ENCODE measurements around the gene NSFL1C. TPM values are rescaled to one million over a fixed set of nuclear protein-coding genes. Genes with fewer than 3 reads are reported as not detected.

NSFL1C gene
- total RNA-seq, 1 donor from 2014 or later = 83.9 TPM

DNA sequence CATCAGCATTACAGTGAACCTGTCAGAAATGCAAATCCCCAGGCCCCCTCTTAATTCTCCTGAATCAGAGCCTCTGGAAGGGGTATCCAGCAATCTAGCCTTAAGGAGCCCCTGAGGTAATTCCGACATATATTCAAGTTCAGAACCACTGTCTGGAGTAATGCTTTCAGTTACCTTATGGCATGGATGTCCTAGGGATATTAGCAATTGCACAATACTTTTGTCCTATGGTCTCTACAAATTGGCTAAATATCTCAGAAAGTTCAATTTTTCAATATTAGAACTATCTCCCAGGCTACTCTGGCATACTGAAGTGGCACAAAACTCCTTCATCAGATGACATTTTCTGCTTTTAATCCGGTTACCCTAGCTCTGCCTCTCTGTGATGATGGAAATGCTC is 6.4 kb downstream of the NSFL1C start:
- no peak for DNase-seq (ENCODE audit: low spot score)

DNA sequence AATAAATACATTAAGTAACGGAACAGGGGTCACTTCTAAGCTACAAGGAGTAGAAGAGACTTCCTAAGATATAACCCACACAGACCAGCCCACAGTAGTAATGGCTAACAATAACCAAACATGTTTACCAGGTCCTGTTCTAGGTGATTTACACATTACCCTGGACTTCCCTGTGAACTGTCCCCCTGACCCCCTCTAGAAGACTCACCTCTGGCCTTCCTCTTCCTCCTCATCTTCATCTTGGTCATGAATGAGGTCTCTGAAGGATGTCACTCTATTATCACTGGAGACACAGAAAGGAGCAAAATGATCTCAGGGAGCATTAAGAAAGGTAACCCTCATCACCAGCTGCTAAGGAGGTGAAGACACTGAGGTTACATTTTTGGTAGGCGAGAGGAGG is 8.7 kb downstream of the NSFL1C start:
- no peak for DNase-seq (ENCODE audit: low spot score)

DNA sequence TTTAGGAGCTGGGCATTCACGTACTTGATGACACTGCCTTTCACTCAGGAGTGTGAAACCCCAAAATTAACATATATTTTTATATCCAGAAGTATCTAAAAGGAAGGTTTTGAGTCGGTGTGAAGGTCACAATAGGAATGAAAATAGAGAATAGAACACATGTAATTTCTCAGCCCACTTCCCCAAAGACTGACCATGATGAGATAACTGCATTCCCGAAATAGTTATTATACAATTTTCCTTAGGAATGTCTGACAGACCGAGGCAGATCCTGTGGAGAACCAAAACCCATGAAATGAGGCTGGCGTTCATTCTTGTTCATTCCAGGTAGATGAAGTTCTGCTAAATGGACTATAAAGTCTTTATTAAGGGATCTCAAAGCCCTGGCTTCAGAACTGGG is 10.3 kb downstream of the NSFL1C start:
- DNase-seq (ENCODE audit: low spot score) = no peak

DNA sequence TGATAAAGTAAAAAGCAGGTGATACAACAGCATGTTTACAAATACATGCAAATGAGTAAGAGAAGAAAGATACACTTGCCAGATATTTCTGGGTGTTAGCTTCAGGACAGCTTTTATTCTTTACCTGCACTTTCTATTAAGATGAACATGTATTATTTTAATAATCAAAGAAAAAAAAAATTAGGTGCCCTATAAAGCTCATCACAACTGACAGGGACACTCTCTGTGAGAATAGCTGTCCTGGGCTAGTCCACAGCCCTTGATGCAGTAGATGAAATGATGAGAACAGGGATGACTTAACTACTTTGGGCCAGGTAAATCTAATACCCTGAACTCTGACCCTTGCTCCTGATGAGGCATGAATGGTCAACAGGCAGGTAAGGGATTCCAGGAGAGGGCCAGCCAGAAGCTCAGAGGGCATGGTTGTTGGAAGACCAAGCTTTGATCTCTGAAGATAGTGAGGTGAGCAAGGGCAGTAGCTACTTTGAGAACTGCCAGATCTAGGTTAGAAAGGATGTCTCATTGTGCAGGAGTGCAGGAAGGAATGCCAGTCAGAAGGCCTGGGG is 15.6 kb downstream of the NSFL1C start:
- DNase-seq (ENCODE audit: low spot score) = no peak

DNA sequence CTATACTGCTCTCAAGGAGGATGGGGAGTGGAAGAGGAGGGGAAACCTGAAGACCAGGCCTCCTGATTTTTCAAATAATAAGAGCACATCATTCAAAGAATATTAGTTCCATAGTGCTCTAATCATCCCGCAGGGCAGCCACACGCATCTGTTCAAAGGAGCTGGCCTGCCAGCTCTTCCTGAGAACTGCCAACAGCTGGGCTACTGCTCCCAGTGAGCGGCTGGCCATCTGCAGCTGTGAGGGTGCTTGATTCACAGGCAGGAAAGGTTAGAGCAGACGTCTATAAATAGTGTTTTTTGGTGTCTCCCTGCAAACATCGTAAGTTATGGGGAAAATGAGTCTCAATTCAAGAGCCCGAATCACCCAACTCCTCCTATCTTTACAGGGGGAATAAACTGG is 17.3 kb downstream of the NSFL1C start:
- no peak for DNase-seq (ENCODE audit: low spot score)

DNA sequence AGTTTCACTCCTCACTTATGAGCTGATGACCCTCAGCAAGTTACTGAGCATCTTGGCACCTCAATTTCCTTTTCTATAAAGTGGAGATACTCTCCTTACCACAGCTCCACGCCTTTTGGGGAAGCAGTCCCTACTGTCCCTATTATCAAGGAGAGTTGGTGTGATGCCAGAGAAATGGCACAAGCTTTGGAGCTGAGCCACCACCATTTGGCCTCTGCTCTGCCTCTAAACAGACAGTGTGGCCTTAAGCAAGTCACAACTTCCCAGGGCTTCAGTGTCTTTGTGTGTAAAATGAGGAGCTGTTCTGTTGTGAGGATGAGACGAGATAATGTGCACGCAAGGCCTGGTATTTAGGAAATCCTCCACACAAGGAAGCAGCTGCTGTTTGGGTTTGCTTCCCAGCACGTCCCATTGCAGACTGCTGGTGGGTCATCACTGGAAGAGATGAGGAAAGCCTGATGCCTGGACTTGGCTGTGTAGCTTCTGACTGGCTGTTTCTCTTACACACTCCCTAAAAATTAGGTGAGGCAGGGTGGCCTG is 18.5 kb downstream of the NSFL1C start:
- DNase-seq (ENCODE audit: low spot score) = no peak

DNA sequence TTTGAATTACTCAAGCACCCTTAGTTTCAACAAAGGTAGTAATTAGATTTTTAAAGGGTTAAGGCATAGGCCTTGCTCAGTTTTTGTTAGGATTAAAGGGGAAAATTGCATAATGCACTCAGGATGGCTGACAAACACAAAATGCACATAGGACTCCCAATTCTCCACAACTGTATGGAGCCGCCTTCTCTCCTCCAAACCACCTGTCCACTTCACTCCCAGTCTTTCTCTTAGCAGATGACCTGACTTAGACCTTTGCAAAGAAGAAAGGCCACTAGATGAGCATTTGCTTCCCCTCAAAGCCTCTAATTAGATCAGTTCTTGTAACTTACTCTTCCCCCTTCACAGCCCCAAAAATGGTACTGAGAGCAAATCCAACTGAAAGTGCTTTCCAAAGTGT is 20.1 kb downstream of the NSFL1C start:
- DNase-seq (ENCODE audit: low spot score) = no peak

DNA sequence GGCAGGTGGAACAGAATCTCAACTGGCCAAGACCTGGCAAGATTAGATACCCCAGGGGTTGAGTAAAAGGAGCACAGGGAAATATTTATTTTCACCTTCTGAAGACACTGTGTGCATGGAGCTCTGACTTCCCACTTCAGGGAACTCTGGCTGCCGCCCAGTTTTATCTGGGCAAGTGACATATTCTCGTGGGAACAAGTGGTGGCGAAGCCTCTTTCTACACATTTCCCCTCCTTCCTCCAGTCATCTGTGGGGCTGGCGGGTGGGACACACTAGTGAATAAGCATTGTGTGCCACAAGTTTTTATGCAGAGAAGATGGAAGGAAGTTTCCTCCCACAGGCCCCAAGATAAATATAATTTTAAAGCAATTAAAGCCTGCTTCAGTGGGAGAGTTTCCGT is 23.6 kb downstream of the NSFL1C start:
- DNase-seq (ENCODE audit: low spot score) = no peak

DNA sequence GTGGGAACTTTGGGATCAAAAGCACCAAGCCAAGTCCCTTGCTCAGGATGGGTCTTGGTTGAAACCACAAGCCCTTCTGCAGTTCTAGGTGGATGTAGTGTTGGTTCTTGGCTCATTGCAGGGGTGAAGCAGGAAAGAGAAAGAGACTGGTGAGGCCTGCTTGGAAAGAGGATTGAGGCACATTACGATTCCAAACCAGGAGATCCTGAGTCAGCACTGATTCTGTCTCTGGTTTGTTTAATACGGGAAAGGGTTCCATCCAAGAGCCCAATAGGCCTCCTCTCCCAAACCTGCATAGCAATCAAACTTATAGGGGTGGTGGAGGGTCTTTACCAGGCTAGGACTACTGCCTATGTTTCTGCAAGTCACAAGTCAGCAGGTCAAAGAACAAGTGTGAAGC is 24.3 kb downstream of the NSFL1C start:
- no peak for DNase-seq (ENCODE audit: low spot score)

DNA sequence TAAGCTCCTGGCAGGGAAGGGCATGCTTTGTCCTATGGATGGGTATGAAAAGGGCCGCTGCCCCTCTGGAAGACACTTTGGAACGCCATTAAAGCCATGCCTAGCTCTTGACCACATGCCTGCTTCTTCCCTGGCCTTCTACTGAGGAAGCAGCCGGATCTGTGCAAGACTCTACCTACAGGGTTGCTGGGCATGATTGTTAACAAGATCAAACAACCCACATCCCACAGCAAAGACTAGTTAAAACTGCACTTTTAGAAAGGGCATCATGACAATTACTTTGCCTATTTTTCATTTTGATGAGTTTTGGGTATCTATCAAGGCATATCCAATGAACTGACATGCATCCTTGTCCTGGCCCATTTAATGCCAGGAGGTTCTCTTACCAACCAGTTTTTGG is 25.5 kb downstream of the NSFL1C start:
- no peak for DNase-seq (ENCODE audit: low spot score)

DNA sequence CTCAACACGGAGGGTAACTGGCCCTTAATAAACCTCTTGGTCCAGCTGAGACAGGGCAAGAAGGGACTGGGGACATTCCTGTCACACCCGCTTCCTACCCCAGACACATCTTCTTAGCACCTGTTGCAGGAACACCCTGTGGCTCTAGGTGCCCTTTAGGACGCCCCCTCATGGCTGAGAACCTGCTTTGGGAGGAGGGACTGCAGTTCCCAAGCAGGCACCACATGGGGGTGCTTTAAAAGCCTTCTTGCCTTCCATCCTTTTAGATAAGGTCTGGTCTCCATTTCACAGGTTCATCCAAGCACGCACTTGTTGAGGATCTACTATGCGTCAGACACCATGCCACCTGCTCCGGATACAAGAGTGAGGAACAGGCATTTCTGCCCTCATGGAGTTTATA is 26.6 kb downstream of the NSFL1C start:
- no peak for DNase-seq (ENCODE audit: low spot score)

DNA sequence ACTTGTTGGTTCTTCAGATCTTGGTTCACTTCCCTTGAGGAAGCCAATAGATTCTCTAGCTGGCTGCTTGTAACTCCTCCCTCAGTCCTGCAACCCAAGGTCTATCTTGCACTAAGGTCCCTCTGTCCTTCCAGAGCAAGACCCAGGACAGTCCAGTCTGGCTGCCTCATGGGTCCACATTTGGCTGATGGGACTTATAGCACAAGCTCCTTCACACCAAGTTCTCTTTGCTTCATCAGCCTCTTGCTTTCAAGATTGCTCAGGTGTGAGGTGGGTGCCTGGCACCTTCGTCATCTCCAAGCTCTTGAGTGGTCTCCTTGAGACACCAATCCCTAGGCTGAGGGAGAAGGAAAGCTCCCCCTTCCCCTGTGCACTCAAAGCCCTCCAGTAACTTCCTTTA is 28.3 kb downstream of the NSFL1C start:
- no peak for DNase-seq (ENCODE audit: low spot score)

DNA sequence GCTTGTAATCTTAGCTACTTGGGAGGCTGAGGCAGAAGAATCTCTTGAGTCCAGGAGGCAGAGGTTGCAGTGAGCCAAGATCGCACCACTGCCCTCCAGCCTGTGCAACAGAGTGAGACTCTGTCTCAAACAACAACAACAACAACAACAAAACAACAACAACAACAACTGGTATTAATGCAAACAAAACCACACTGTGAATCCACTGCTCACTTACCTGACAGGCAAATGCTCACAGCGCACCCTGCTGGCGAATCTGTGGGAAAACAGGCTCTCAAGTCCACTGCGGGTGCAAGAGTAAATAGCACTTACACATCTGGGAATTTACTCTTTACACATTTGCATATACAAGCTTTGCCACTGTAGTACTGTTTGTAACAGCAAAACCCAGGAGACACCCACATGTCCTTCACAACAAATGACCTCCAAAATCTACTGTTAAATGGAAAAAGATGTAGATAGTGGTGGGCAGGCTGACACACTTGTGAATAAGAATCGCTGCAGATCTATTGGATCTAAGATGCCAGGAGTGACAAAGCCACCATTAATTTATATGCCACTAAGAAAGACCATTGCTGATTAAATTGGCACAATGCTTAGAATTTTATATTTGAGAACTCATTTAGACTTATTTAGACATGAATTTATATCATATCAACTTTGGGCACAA is 29.3 kb downstream of the NSFL1C start:
- peak; percentile 75 for DNase-seq (ENCODE audit: low spot score)

DNA sequence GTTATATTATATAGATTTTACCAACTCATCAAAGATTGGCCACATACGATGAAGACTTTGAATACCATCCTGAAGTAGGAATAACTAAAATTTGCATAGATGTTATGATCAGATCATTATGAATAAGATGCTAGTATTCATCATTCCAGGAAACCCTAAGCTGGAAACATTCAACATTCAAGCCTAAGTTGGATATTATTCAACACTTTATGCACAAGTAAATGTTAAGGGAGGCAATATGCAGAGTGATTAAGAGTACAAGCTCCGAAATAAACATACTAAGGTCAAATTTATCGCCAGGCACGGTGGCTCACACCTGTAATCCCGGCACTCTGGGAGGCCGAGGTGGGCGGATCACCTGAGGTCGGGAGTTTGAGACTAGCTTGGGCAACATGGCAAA is 30.4 kb downstream of the NSFL1C start:
- no peak for DNase-seq (ENCODE audit: low spot score)

DNA sequence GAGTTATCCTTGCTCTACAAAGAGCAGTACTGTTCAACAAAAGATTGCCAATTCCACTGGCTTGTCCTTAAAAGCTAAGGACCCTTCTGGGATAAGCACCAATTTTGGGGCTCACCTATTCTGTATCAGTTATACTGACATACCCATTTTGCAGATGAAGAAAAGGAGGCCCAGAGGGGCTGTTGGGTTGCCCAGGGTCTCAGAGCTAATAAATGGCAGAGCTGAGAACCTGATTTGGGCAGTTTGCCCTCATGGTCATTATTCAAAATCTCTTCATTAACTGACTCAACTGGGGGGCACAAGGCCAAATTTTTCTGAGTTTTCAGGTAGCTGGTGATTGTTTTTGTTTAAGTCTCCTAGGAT is 31.3 kb downstream of the NSFL1C start:
- DNase-seq (ENCODE audit: low spot score) = no peak

DNA sequence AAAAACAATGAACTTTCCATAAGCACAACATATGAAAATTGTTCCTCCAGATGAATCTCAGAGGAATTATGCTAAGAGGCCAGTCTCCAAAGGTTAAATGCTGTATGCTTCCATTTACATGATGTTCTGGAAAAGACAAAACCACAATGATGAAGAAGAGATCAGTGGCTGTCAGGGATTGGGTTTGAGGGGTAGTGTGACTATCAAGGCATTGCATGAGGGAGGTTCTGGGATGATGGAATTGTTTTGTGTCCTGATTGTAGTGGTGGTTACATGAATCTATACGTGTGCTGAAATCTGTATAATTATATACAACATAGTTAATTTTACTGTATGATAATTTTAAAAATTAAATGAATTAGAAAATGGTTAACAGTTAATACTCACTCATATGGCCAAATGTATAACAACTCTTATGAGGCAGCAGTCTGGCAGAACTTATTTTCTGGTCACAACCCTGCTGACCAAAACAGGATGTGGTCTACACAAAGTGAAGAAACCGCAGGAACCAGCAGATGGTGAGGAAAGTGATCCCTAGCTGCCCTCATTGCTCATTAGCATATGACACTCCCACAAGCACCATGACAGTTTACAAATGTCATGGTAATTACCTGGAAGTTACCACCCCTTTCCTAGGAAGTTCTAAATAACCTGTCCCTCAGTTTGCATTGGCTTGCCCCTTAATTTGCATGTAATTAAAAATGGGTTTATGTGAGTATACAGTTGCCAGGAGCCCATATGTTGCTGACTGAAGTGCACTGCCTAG is 31.9 kb downstream of the NSFL1C start:
- DNase-seq (ENCODE audit: low spot score) = no peak

DNA sequence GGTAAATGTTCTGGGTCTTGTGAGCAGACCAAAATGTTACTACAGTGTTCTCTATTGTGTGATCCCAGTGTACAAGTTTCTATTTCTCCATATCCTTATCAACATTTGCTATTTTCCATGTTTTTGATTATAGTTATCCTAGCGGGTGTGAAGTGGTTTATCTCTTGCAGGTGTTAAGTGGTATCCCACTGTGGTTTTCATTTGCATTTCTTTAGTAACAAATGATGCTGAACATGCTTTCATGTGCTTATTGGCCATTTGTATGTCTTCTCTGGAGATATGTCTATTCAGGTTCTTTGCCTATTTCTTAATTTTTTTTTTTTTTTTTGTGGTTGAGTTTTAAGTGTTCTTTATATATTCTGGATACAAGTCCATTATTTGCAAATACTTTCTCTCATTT is 35.5 kb downstream of the NSFL1C start:
- DNase-seq (ENCODE audit: low spot score) = no peak

DNA sequence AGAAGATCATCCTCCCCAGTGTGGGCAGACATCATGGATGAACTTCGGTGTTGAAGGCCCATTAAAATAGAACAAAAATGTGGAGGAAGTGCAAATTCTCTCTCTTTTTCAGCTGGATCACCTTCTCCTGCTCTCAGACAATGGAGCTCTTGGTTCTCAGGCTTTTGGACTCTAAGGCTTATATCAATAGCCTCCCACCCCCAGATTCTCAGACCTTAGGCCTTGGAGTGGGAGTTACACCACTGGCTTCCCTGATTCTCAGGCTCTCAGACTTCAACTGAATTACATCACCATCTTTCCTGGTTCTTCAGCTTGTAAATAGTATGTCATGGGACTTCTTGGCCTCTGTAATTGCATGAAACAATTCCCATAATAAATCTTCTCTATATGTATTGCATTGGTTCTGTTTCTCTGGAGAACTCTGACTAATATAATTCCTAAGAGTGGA is 36.6 kb downstream of the NSFL1C start:
- DNase-seq (ENCODE audit: low spot score) = no peak

DNA sequence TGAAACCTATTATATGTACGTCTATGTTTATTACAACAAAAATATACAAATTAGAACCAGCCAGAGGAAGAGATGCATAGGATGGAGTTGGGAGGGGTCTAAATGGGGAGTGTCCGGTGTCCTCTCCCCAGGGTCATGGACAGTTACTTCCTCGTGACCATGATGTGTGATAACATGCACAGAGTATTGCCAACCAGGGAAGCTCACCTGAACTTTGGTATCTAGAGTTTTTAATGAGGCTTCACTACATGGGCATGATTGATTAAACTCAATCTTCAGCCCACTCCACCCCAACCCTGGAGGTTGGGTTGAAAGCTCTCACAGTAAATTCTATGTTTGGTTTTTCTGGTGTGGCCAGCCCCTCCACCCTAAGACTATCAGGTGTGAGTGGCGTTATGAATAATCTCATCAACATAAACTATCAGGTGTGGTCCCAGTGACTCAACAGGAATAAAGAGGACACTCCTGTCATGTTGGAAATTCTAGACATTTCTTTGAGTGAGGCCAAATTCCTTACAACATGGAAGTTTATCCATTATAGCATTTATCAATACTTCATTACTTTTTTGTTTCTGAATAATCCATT is 37.4 kb downstream of the NSFL1C start:
- no peak for DNase-seq (ENCODE audit: low spot score)

DNA sequence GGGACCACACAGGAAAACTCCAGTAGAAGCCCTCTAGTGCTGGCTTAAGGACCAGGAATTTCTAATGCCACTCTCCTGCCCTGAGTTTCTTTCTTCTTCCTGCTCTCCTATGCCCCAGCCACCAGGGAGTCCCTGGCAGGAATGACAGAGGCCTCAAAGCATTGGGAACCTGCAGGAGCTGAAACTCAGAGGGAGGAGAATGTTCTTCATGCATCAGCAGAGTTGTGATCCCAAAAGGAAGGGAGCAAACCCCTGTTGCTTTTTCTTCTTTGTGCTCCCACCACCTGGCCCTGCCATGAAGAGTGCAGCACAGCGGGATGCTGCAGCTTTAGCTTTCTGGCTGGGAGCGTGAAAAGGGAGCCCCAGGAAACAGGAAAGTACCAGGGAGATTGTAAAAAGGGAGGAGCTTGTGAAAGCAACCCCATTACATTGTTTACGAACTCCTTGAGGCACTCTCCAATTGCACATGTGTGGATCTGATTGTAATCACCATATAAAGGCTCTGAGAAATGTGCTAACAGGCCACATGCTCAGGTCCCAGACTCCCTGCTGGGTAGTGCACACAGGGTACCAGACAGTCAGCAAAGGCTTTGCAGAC is 39.1 kb downstream of the NSFL1C start:
- no peak for DNase-seq (ENCODE audit: low spot score)

DNA sequence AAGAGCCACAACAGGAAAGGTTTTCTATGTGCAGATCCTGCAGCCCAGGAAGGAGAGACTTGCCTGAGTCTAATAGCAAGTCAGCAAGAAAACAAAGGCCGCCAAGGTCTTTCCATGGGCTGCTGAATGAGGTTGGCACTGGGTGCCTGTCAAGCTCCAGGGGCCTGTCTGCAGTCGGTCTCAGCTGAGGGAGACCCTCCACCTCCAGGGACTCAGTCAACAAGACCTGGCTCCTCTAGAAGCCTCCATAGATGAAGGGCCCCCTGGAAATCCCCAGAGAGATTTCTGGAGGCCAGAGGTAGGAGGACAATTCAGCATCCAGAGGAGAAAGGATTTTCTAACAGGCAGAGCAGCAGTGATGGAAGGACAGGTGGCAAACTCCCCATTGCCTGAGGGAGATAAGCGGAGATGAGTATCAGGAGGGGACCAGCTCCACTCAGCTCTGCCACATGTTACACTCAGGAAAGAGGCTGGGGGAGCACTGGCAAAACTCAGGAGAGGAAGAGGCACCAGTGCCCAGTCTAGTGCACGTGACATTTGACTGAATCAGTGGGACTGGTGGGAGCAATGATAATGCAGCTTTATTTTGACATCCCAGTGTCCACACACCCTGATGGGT is 40.3 kb downstream of the NSFL1C start:
- no peak for DNase-seq (ENCODE audit: low spot score)

DNA sequence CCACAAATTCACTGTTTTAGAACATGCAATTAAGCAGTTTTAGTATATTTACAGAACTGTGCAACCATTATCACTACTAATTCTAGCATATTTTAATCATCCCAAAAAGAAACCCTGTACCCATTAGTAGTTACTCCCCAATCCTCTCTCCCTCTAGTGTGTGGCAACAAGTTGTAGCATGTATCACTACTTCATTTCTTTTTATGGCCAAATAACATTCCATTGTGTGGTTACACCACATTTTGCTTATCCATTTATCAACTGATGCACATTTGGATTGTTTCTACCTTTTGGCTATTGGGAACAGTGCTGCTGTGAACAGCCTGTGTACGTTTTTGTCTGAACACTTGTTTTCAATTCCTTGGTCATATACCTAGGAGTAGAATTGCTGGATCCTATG is 42.3 kb downstream of the NSFL1C start:
- no peak for DNase-seq (ENCODE audit: low spot score)
